Epithelial cell of proximal tubule (primary cell): ENCODE data around the gene CHMP1B. TPM values are rescaled to one million over a fixed set of nuclear protein-coding genes. Genes with fewer than 3 reads are reported as not detected.
"Not testable (repeated sequence)": the region's sequence is repeated elsewhere in the genome, so short reads cannot be mapped to it uniquely, and the experiment has no call there.

Experiments used
- DNase-seq: peaks from one replicate; pipeline ENCODE4 v3.0.0-alpha.2; 2011; ENCODE audit warnings: low read depth
- H3K4me3 ChIP-seq: 2 replicates; pipeline ENCODE4 v1.5.1; 2011; ENCODE audit warnings: low read depth, mild to moderate bottlenecking, low read length
- total RNA-seq: library from RNA; depleted of rRNA; stranded (reverse); fragments of >200 nt; gene quantifications from 2 replicates; pipeline ENCODE4 v1.2.3, GENCODE V29; 2015
- TF ChIP-seq, protein P1 (sequence below): conservative IDR thresholded peaks from 2 replicates; pipeline ENCODE4 v1.5.1; 2012; ENCODE audit warnings: low read depth, mild to moderate bottlenecking, low read length

Gene CHMP1B
- total RNA-seq, 1 donor from 2014 or later: 69.8 TPM

DNA sequence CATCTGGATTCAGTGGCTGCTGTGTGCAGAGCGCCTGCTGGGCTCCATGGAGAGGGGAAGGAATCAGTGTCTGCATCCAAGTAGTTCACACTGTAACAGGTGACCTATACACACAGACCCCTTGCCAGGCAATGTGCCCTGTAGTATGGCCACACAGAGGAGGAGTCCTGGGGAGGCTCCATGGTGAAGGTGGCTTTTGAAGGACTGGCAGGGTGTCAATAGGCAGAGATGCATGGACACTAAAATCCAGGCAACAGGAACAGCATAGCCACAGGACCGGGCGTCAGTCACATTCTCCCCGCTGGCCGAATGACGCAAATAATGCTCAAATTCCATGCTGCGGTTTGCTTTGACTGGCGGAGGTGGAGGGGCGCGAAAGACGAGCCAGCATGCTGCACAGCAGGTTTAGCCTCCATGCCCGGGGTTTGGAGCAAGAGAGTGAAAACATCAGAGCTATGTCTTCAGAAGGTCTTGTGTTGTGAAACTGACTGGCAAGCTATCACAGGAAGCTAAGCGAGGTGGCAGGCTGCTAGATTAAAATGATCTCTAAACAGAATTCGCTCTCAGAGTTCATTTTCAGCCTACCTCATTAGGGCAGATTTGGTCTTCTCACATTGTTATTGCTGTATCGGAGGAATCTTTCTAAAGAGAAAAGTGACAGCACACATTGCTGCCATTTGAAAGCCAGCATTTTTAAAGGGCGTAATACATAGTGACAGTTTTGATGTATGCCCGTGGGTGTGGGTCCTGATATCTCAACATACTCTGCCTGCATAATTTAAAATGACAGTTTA is 1.2 kb upstream of the CHMP1B start:
- TF ChIP-seq, protein P1, sequence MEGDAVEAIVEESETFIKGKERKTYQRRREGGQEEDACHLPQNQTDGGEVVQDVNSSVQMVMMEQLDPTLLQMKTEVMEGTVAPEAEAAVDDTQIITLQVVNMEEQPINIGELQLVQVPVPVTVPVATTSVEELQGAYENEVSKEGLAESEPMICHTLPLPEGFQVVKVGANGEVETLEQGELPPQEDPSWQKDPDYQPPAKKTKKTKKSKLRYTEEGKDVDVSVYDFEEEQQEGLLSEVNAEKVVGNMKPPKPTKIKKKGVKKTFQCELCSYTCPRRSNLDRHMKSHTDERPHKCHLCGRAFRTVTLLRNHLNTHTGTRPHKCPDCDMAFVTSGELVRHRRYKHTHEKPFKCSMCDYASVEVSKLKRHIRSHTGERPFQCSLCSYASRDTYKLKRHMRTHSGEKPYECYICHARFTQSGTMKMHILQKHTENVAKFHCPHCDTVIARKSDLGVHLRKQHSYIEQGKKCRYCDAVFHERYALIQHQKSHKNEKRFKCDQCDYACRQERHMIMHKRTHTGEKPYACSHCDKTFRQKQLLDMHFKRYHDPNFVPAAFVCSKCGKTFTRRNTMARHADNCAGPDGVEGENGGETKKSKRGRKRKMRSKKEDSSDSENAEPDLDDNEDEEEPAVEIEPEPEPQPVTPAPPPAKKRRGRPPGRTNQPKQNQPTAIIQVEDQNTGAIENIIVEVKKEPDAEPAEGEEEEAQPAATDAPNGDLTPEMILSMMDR: no peak
- peak overlapping the region; percentile 77 for H3K4me3 ChIP-seq
- peak; percentile 52 for DNase-seq

DNA sequence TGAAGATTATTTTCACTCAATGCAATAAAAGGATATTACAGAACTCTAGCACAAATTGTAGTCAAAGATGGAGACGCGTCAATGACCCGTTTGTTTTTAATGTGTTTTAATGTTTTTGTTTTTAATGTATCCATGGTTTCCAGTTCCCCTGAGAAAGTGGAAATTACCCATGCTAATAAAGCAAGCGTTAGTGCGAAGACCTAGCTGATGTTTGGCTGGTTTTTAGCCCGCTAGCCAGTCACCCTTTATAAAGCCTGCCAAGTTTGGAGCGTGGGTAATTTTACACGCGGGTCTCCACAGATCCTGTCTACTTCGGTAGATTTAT is 430 bp upstream of the CHMP1B start:
- TF ChIP-seq, protein P1: no peak
- H3K4me3 ChIP-seq: peak overlapping the region; percentile 77
- peak; percentile 52 for DNase-seq

GRCh38 chr18:11851806-11852337 is 659 bp downstream of the CHMP1B start:
- no peak for DNase-seq
- TF ChIP-seq, protein P1: no peak
- peak overlapping the region; percentile 77 for H3K4me3 ChIP-seq

- DNase-seq, H3K4me3 ChIP-seq: not testable (repeated sequence)
Observed at GRCh38 chr18:11854554-11854953, 3.3 kb downstream of the CHMP1B start.

GRCh38 chr18:11857177-11857887 is 6.1 kb downstream of the CHMP1B start:
- peak overlapping the region; percentile 17 for H3K4me3 ChIP-seq
- TF ChIP-seq, protein P1: no peak
- DNase-seq: peak; percentile 99

DNA sequence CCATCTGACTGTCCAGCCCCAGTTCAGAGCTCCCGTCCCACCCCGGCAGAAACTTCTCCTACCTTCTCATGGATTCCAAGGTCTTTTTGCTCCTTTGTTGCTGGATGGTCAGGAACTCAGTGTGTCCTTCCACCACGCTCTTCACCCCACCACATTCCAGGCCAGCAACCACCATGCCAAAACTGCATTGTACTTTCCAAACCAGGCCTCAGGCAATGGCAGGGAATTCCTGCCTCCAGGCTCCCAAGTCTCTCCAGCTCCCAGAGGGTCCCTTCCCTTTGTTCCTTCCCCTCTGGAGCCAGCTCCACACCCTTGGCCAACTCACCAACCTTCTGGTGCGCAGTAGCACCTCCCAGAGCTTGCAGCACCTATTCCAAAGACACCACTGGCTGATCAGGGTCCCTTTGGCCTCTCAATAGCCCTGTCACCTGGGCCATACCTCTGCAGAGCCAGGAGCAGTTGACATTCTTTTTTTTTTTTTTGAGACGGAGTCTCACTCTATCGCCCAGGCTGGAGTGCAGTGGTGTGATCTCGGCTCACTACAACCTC is 8.1 kb downstream of the CHMP1B start:
- H3K4me3 ChIP-seq: no peak overlapping the region
- TF ChIP-seq, protein P1: no peak
- no peak for DNase-seq

DNA sequence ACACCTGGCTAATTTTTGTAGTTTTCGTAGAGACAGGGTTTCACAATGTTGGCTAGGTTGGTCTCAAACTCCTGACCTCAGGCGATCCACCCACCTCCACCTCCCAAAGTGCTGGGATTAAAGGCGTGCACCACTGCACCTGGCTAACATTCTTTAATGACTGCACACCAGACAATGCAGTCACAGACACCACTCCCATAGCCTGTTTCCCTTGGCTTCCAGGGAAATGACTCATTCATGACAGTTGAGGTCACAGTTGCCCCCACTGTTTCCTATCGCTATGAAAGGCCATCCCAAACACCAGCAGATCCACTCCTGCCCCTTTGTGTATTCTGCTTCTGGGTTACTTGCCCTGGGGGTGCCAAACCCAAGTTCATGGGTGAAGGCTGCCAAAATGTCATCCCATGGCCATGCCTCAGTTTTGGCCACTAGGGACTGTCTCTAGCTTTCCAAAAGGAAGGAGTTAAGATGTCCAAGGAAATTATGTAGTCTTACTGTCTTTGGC is 8.7 kb downstream of the CHMP1B start:
- TF ChIP-seq, protein P1: peak; percentile 43
- H3K4me3 ChIP-seq: no peak overlapping the region
- DNase-seq: peak; percentile 80
